ENCODE data around the gene PDIA6.

Gene PDIA6

DNA sequence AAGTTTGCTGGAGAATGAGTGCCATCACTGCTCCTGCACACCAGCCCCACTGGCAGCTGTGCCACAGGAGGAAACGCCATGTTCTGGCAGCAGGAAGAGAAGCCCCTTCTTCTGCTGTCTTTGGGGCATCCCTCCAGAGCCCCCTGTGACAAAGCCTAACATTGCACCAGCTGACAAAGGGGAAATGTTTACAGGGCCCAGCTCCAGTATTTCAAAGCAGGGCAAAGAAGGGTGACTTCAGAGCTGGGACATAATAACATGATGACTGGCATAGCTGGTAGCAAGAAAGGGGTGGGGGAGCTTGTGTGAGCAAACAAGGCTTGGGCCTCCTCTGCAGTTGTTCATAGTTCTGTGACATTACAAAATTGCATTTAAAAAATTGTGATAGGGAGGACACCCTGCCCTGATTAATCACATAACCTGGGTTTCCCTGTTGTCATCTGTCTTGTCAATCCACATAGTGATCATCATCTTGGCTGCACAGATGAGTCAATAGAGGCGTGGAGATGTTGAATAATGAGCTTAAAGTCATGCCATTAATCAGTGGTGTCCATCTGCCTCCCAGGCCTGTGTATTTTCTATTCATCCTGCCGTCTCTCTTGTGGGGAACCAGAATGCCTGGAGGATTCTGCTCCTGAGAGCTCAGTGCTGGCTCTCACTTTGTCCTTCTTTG, 29.1 kb upstream of the PDIA6 start:
- no peak for DNase-seq (ENCODE audit: low read depth in 2 of 2)
- no peak for TF ChIP-seq CTCF (IDR thresholded peaks at IDR 0.05; ENCODE audit: low read depth, low read length)
- no peak overlapping the region for H3K4me3 ChIP-seq (replicated peaks in 1 of 2; ENCODE audit: low read depth in 2 of 2, low read length in 2 of 2)

DNA sequence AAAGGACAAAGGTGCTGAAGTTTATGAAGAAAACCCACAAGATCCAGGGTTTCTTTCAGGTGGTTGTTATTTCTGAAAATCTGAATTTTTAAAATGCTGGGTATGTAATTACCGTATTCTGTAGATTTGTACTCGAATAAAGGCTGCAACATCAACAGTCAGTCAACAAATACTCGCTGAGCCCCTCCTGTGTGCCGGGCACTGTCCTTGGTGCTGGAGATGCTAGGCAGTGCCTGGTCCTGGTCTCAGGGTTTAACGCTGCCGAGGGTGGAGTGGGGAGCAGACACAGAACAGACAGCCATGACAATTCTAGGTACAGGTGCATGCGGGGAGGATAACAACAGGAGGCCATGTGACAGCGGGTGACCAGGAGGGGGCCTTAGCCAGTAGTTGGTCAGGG, 27.2 kb upstream of the PDIA6 start:
- no peak overlapping the region for H3K4me3 ChIP-seq (replicated peaks in 1 of 2; ENCODE audit: low read depth in 2 of 2, low read length in 2 of 2)
- peak; percentile 11 to 26 for DNase-seq (ENCODE audit: low read depth in 2 of 2)
- TF ChIP-seq CTCF (IDR thresholded peaks at IDR 0.05; ENCODE audit: low read depth, low read length) = no peak

DNA sequence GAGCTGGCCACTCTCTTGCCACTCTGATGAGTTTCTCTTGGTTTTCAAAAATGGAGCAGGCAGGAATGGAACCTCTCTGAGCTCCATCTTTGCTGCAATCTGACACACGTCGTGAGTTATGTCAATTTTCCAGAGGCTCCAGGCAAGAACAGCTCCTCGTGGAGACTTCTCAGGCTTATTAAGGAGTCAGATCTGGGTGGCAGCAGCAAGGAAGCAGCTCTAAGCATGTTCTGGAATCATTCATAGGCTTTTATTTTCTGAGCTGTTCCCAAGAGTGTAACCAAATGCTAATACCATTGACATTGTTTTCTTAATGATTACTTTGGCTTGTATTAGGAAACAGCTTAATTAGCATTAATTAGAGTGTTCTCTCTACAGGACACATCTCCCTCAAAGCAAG, 26.1 kb upstream of the PDIA6 start:
- no peak overlapping the region for H3K4me3 ChIP-seq (replicated peaks in 1 of 2; ENCODE audit: low read depth in 2 of 2, low read length in 2 of 2)
- no peak for DNase-seq (ENCODE audit: low read depth in 2 of 2)

GRCh38 chr2:10837298-10838266, 25.0 kb upstream of the PDIA6 start:
- TF ChIP-seq CTCF (IDR thresholded peaks at IDR 0.05; ENCODE audit: low read depth, low read length) = no peak
- H3K4me3 ChIP-seq (replicated peaks in 1 of 2; ENCODE audit: low read depth in 2 of 2, low read length in 2 of 2) = no peak overlapping the region
- DNase-seq (ENCODE audit: low read depth in 2 of 2) = no peak

More for the DNA sequence above, 26.1 kb upstream of the PDIA6 start:
- TF ChIP-seq CTCF (IDR thresholded peaks at IDR 0.05; ENCODE audit: low read depth, low read length) = no peak

- DNase-seq (ENCODE audit: low read depth in 2 of 2) = peak; percentile 43 to 54
- H3K4me3 ChIP-seq (replicated peaks in 1 of 2; ENCODE audit: low read depth in 2 of 2, low read length in 2 of 2) = no peak overlapping the region
- TF ChIP-seq CTCF (IDR thresholded peaks at IDR 0.05; ENCODE audit: low read depth, low read length) = peak; percentile 95
Measured at GRCh38 chr2:10835052-10835970, 22.7 kb upstream of the PDIA6 start.

DNA sequence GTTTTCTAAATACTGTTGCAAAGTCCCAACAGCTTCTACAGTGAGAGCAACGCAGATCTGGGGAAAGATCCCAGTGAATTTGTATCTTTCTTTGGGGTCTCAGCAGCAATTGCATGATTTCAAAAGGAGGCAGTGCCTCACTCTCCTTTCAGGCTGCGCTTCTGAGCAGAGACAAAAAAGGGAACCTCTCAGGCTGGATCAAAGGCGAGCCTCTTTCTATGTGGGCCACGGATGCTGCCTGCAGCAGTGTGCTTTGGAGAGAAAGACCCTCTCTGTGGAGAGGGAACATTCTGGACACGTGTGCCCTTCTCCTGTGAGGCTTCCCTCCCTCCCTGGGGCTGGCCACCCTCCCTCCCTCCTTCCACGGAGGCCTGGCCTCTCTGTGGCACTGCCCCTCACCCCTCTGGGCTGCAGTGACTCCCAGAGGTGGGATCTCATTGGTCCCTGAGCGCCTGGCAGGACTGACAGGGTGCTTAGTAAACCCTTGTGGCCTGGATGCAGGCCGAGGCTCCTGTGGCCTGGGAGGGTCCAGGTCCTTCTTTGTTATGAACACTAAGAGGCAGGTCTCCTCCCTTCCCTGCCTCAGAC, 21.6 kb upstream of the PDIA6 start:
- H3K4me3 ChIP-seq (replicated peaks in 1 of 2; ENCODE audit: low read depth in 2 of 2, low read length in 2 of 2) = no peak overlapping the region
- no peak for DNase-seq (ENCODE audit: low read depth in 2 of 2)
- no peak for TF ChIP-seq CTCF (IDR thresholded peaks at IDR 0.05; ENCODE audit: low read depth, low read length)

Measured in cardiac fibroblast (primary cell).